Mesothelial cell of epicardium (in vitro differentiated cells): ENCODE measurements around the gene GLIPR2. TPM values are rescaled to one million over a fixed set of nuclear protein-coding genes. Genes with fewer than 3 reads are reported as not detected.

Experiments used
- DNase-seq, 2 experiments: peaks; one replicate each; pipeline ENCODE4 v3.0.0; 2021; ENCODE audit warnings: low spot score in 2 of 2; ENCODE audit not compliant: unreplicated experiment in 2 of 2
- H3K27ac Mint-ChIP-seq: 2 replicates; pipeline ENCODE4 v1.8.0; 2021; ENCODE audit warnings: mixed read lengths
- H3K27me3 Mint-ChIP-seq: 2 replicates; pipeline ENCODE4 v1.8.0; 2021; ENCODE audit warnings: low read depth, mixed read lengths
- H3K36me3 Mint-ChIP-seq: 2 replicates; pipeline ENCODE4 v1.8.0; 2021; ENCODE audit warnings: mixed read lengths
- H3K4me1 Mint-ChIP-seq: 2 replicates; pipeline ENCODE4 v1.8.0; 2021; ENCODE audit warnings: mixed read lengths
- H3K4me3 Mint-ChIP-seq: 2 replicates; pipeline ENCODE4 v1.8.0; 2021; ENCODE audit warnings: mild to moderate bottlenecking, moderate library complexity, mixed read lengths
- H3K9me3 Mint-ChIP-seq: 2 replicates; pipeline ENCODE4 v1.8.0; 2021; ENCODE audit warnings: mixed read lengths
- total RNA-seq: library from RNA; stranded (reverse); gene quantifications from 3 replicates; pipeline ENCODE4 v1.2.1, GENCODE V29; 2021
- TF ChIP-seq, protein P1 (sequence below): fragments of 200-600 bp; sonication (generic); IDR thresholded peaks from one replicate; pipeline ENCODE4 v1.5.0; 2021; ENCODE audit warnings: antibody characterized with exemption; ENCODE audit not compliant: unreplicated experiment

Gene GLIPR2
- total RNA-seq, 1 donor from 2014 or later: 33.3 TPM

DNA sequence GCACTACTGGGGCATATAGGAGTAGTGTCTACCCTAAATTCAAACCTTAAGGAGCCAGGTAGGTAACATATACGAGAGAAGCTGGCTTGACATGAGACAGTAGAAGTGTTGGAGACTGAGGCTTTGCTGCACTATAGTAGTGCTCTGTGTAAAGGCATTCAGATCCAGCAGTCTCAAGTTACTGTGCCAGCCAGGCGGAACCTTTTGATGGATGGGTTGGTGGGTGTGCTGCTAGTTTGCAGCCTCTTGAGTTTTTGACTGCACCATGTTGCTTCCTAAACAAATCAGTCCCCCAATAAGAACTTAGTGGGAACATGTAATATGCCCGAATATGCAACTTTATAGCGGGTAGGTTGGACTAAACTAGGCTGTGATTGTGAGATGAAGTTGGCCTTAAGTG, 55.7 kb downstream of the GLIPR2 start:
- Mint-ChIP-seq H3K4me1 (peaks cover 49% of the 10 kb centered on the region), H3K4me3 (peak overlapping the region; percentile 89), H3K27ac (peak overlapping the region; percentile 41), H3K27me3 (no peaks in the 10 kb centered on the region), H3K36me3 (peaks cover 7% of the 10 kb centered on the region), H3K9me3 (no peaks in the 10 kb centered on the region)
- DNase-seq: no peak
- TF ChIP-seq, protein P1, sequence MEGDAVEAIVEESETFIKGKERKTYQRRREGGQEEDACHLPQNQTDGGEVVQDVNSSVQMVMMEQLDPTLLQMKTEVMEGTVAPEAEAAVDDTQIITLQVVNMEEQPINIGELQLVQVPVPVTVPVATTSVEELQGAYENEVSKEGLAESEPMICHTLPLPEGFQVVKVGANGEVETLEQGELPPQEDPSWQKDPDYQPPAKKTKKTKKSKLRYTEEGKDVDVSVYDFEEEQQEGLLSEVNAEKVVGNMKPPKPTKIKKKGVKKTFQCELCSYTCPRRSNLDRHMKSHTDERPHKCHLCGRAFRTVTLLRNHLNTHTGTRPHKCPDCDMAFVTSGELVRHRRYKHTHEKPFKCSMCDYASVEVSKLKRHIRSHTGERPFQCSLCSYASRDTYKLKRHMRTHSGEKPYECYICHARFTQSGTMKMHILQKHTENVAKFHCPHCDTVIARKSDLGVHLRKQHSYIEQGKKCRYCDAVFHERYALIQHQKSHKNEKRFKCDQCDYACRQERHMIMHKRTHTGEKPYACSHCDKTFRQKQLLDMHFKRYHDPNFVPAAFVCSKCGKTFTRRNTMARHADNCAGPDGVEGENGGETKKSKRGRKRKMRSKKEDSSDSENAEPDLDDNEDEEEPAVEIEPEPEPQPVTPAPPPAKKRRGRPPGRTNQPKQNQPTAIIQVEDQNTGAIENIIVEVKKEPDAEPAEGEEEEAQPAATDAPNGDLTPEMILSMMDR: no peak

DNA sequence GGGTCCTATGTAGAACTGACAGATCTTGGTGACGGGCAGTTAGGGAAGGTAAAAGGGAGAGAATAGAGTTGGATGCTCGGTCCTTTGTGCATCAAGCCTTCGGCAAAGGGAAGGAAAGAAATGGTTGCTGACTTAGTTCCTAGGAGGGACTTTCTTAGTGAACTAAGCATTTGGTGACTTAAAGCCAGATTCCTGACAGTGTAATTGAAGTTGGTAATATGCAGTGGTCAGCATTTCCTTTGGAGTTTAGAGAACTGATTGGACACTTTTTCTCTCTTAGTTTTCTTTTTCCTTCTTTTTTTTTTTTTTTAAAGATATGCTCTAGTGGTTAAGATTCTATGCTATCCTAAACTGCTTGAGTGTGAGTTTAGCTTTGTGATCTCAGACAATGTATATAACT, 56.5 kb downstream of the GLIPR2 start:
- H3K27ac Mint-ChIP-seq: peak overlapping the region; percentile 41
- H3K36me3 Mint-ChIP-seq: peaks cover 13% of the 10 kb centered on the region
- H3K9me3 Mint-ChIP-seq: no peaks in the 10 kb centered on the region
- DNase-seq: no peak
- peak overlapping the region; percentile 89 for H3K4me3 Mint-ChIP-seq
- peaks cover 49% of the 10 kb centered on the region for H3K4me1 Mint-ChIP-seq
- TF ChIP-seq, protein P1: no peak
- no peaks in the 10 kb centered on the region for H3K27me3 Mint-ChIP-seq

DNA sequence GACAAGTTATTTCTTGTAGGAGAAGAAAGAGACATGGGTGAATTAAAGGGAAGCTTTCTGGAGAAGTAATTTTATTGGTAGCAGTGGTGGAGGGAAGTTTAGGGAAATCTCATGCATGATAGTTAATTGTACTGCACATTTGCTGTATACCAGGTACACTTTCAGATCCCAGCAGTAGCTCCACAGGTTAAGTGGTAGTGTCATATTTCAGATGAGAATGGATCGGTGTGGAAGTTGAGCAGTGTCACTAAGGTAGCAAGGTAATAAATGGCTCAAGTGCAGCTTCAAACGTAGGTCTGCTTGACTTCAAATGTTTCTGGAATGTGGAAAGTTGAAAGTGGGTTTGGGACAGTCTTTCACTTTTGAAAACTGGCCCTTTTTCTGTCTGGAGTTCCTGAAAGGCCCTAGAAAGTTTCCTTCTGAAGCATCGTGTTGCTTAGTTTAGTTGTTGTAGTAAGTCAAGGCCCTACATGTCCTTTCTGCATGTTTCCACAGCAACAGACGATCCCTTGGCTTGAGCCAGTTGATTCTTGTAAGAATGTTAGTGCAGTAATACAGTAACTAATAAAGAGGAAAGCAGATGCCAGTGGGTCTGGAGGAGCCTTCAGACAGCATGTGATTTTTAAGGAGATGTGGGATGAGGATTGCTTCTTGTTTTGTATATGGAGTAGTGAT, 57.9 kb downstream of the GLIPR2 start:
- TF ChIP-seq, protein P1: no peak
- no peaks in the 10 kb centered on the region for H3K9me3 Mint-ChIP-seq
- H3K36me3 Mint-ChIP-seq: peaks cover 13% of the 10 kb centered on the region
- H3K27ac Mint-ChIP-seq: peak overlapping the region; percentile 80
- peak overlapping the region; percentile 28 for H3K4me3 Mint-ChIP-seq
- H3K27me3 Mint-ChIP-seq: no peaks in the 10 kb centered on the region
- H3K4me1 Mint-ChIP-seq: peaks cover 49% of the 10 kb centered on the region
- DNase-seq: no peak

- H3K4me3 Mint-ChIP-seq: no peak overlapping the region
Observed at GRCh38 chr9:36204906-36205547, 68.5 kb downstream of the GLIPR2 start.

DNA sequence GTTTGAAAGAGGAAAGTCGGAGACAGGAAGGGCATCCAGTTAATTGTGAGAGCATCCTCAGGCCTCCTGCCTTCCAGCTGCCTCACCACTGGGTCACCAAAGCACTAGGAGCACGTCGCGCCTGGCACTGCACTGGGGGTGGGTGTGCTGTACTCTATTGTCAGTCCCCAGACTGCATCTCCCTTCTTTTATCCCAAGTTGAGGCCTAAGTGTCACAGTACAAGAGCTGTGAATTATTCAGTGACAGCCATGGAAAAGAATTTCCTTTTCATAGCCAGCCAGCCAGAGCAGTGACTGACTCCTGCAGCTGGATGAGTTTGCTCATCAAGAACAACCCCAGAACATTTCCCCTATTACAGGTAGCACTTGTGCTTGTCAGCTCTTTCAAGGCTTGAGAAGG, 70.5 kb downstream of the GLIPR2 start:
- Mint-ChIP-seq H3K9me3 (no peaks in the 10 kb centered on the region), H3K36me3 (peaks cover 37% of the 10 kb centered on the region), H3K4me1 (no peaks in the 10 kb centered on the region), H3K27me3 (no peaks in the 10 kb centered on the region), H3K4me3 (no peak overlapping the region), H3K27ac (no peak overlapping the region)
- DNase-seq: no peak
- TF ChIP-seq, protein P1: no peak

More at GRCh38 chr9:36204906-36205547, 68.5 kb downstream of the GLIPR2 start:
- no peak for DNase-seq
- H3K4me1 Mint-ChIP-seq: no peaks in the 10 kb centered on the region
- no peaks in the 10 kb centered on the region for H3K9me3 Mint-ChIP-seq
- no peaks in the 10 kb centered on the region for H3K27me3 Mint-ChIP-seq
- no peak overlapping the region for H3K27ac Mint-ChIP-seq
- peaks cover 36% of the 10 kb centered on the region for H3K36me3 Mint-ChIP-seq
- TF ChIP-seq, protein P1: no peak
